Stimulated activated CD4-positive, alpha-beta T cell treated with anti-CD3 and anti-CD28 coated beads, TNF-alpha, amount 100 ng/mL, for 4 hours (primary cell): ENCODE results near the gene MLC1.
"Not testable (repeated sequence)": the region's sequence is repeated elsewhere in the genome, so short reads cannot be mapped to it uniquely, and the experiment has no call there.

Experiments
- DNase-seq, 3 experiments: peaks; one replicate each; pipeline ENCODE4 v3.0.0-alpha.2; 2020; ENCODE audit warnings: low read depth in 3 of 3

Gene MLC1

DNA sequence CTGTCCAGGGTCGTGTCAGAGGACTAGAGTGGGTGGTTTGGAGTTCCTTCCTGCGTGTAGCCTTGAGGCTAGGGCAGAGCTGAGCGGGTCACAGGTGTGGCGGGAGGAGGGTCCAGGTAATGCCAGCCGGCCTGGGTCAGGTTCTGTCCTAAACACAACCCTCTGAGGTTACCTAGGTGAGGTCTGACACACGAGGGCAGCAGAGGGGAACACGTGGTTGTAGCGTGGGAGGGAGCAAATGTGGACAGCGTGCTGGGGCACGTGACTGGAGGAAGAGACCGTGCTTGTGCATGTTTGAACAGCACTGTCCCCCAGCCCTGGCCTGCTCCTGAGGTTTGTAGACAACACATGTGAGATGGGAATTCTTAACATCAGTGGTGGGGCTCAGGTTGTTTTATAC, 17.7 kb upstream of the MLC1 start:
- no peak for DNase-seq

- DNase-seq = no peak
Observed at GRCh38 chr22:50101870-50102565, 16.8 kb upstream of the MLC1 start.

GRCh38 chr22:50098052-50098451, 12.8 kb upstream of the MLC1 start:
- DNase-seq = no peak

DNA sequence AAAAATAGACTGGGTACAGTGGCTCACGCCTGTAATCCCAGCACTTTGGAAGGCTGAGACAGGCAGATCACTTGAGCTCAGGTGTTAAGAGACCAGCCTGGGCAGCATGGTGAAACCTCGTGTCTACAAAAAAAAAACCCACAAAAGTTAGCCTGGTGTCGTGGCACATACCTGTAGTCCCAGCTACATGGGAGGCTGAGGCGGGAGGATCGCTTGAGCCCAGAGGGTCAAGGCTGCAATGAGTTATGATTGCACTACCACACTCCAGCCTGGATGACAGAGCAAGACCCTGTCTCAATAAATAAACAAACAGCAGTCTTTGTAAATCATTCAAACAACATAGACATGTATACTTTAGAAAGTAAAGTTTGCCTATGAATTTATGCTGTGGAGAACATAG, 7.1 kb upstream of the MLC1 start:
- DNase-seq = no peak

DNA sequence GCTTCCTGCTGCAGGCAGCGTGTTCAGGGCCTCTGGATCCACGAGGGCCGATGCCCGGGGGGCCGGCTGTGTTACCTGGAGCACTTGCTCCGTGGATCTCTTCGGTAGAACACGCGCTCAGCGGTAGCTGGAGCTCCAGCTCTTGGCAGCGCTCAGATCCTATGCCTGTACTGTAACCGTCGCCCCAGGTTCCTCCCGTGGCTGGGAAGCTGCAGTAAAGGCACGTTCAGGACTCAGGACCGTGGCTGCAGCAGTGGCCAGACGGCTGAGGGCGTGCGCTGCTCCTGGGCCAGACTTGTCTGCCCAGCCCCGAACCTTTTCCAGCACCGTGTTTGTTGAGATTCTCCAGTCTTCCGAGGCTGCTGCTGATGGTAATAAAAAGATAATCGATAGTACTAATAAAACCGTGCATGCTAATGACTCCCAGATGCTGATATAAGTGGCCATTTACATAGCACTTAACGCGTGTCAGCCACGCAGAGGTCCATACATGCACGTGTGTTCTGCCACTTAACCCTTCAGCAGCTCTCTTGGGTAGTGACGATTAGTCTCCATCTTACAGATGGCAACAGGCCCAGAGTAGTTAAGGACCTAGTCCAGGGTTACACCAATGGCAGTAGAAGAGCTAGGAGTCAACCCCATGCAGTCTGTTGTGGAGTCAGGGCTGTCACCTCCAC, 6.0 kb upstream of the MLC1 start:
- DNase-seq = no peak

- no peak for DNase-seq
Observed at GRCh38 chr22:50090412-50090714, 5.1 kb upstream of the MLC1 start.

DNA sequence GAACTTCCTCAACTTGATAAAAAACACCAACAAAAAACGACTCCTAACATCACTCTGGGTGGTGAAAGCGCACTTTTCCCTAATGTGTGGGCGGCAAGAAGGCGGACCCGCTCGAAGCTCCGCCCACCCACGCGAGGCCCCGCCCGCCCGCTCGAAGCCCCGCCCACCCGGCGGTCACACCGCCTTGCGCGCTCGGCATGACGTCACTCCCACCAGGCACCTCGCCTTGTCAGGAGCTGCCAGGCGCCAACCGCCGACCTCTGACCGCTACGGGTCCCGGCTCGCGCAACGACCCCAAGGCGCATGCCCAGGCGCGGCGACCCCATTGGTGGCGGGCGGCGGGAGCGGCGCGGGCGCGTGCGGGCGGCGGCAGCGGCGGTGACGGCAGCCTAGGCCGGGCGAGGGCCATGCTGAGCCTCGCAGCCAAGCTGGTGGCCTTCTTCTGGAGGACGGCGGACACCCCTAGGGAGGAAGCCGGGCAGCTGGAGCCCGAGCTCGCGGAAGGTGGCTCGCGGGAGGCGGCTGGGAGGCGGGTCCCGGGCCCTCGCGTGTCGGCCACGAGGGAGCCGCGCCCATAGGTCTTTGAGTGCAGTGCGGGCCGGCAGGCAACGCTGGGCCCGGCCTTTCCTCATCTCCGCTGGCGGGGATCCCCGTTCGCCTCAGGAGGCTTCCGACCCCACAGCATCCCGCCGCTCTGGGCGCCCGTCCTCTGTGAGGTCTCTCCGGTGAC, 4.6 kb upstream of the MLC1 start, which contains the start of gene MOV10L1:
TSS of gene MOV10L1 (plus strand) at position 325 of the 730 bp plus-strand sequence. CDS start at position 408, 83 bp downstream.
- no peak for DNase-seq

GRCh38 chr22:50089231-50089630, 4.0 kb upstream of the MLC1 start:
- DNase-seq = no peak

GRCh38 chr22:50088096-50088495, 2.9 kb upstream of the MLC1 start:
- DNase-seq = no peak

- DNase-seq = no peak
Observed at GRCh38 chr22:50087646-50088045, 2.4 kb upstream of the MLC1 start.

GRCh38 chr22:50086975-50087374, 1.7 kb upstream of the MLC1 start:
- not testable (repeated sequence) for DNase-seq

GRCh38 chr22:50086526-50086925, 1.3 kb upstream of the MLC1 start:
- no peak for DNase-seq

DNA sequence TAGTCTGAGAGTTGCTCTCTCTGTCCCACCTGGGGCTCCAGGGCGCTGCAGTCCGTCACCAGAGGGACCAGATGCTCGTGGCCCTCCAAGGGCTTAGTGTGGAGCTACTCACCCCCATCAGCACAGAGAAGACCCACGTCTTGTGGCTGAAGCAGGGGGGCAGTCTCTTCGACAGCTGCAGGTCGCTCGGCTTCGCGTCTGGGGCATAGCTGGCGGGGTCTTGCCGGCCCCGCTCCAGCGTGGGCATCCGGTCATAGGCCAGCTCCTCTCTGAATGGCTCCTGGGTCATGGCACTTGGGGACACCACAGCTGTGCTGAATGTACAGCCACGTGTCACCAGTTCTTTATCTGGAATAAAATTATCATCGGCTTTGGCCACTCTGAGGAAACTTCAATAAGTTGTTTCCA, 608 bp downstream of the MLC1 start:
- DNase-seq = no peak

- no peak for DNase-seq
Observed at GRCh38 chr22:50084080-50084477, 1.1 kb downstream of the MLC1 start.

GRCh38 chr22:50083462-50084079, 1.7 kb downstream of the MLC1 start:
- no peak for DNase-seq

DNA sequence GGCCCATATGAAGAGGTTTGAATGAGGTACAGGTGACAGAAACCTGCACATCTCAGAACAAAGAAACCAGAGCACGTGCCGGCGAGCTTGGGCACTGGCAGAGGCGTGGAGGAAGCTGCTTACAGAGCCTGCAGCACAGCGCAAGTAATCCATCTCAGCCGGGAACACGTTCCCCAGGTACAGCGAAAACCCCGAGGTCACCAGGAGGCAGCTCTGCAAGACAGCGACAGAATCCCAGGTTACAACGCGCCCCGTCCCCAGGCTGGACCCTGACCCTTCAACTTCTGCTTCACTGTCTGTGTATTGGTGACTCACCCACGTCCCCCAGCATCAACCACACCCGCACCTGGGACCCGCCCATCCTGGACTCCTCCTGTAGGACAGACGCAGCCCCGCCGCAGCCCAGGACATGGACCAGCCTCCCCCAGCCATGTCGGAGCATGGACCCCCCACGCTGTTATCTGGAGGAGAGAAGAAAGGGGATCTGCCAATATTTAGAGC, 2.2 kb downstream of the MLC1 start:
- DNase-seq = no peak

GRCh38 chr22:50082197-50082715, 3.0 kb downstream of the MLC1 start:
- DNase-seq = no peak

- DNase-seq = no peak
Observed at GRCh38 chr22:50081426-50082196, 3.6 kb downstream of the MLC1 start.

GRCh38 chr22:50080077-50080465, 5.2 kb downstream of the MLC1 start:
- no peak for DNase-seq

DNA sequence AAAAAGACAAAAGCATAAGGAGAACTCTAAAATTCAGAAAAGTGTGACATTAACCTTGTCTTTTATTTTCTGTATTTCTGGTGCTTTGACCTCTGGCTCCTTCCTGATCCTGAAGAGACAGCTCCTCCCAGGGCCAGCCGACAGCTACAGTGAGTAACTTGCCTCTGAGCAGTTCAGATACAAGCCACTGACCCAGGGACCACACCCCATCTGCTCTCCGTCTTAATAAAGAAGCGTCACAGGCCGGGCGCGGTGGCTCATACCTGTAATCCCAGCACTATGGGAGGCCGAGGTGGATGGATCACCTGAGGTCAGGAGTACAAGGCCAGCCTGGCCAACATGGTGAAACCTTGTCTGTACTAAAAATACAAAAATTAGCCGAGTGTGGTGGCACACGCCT, 6.5 kb downstream of the MLC1 start:
- DNase-seq = no peak

- no peak for DNase-seq
Observed at GRCh38 chr22:50078246-50078645, 7.0 kb downstream of the MLC1 start.
